ES-I3 (cell line): Measurements from ENCODE around the gene LGALS14.

Experiments used
- H3K36me3 ChIP-seq: 2 replicates; pipeline ENCODE4 v1.6.1; 2013; ENCODE audit warnings: mild to moderate bottlenecking, low read length, control low read depth, moderate library complexity; ENCODE audit not compliant: insufficient read depth
- H3K4me1 ChIP-seq: 2 replicates; pipeline ENCODE4 v1.6.1; 2013; ENCODE audit warnings: mild to moderate bottlenecking, control low read depth, low read length; ENCODE audit not compliant: insufficient read depth
- H3K9ac ChIP-seq: 2 replicates; pipeline ENCODE4 v1.6.1; 2013; ENCODE audit warnings: low read depth, mild to moderate bottlenecking, low read length, moderate library complexity
- H3K9me3 ChIP-seq: 2 replicates; pipeline ENCODE4 v1.6.1; 2013; ENCODE audit warnings: mild to moderate bottlenecking, low read length, moderate library complexity; ENCODE audit not compliant: control insufficient read depth, insufficient read depth

The LGALS14 gene

DNA sequence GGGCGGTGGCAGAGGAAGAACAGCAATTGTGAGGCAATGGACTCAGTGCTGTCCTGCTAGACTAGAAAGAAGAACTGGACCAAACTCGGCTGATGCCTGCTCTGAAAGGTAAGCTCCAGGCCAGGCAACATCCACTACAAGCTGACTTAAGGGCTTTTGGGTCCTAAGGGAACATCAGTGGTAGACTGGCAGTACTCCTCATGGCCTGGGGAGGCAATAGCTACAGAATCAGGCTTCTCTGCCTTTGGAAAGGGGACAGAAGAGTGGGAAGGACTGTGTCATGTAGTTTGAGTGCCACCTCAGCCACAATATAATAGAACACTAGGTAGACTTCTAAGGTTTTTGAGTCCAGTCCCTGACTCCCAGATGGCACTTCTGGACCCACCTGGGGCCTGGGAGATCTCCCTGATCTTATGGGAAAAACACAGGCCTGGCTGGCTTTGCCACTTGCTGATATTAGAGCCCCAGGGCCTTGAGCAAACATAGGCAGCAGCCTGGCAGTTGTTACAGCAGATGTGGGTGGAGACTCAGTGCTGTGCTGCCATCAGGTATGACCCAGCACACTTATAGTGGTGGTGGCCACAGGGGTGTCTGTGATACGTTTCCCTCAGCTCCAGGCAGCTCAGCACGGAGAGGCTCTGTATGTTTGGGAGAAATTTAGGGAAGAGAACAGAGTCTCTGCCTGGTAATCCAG is 42.7 kb downstream of the LGALS14 start:
- no peak overlapping the region for H3K9ac ChIP-seq
- H3K36me3 ChIP-seq: no peaks in the 10 kb centered on the region
- no peaks in the 10 kb centered on the region for H3K4me1 ChIP-seq
- no peaks in the 10 kb centered on the region for H3K9me3 ChIP-seq

DNA sequence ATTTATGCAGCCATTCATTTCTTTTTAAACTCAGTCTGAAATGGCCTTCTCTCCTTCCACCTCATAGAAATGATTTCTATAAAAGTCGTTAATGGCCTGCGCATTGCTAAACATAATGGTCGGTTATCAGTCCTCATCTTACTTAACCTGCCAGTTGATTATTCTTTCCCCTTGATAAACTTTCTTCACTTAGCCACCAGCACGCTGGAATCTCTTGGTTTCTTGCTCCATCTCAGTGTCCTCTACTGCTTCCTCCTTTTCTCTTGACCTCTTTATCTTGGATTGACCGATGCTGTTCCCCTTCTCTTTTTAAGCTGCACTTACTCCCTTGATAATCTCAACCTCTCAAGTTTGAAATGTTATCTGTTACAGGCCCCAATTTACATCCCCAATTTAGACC is 45.7 kb downstream of the LGALS14 start:
- no peaks in the 10 kb centered on the region for H3K36me3 ChIP-seq
- H3K4me1 ChIP-seq: no peaks in the 10 kb centered on the region
- H3K9ac ChIP-seq: no peak overlapping the region
- no peaks in the 10 kb centered on the region for H3K9me3 ChIP-seq

DNA sequence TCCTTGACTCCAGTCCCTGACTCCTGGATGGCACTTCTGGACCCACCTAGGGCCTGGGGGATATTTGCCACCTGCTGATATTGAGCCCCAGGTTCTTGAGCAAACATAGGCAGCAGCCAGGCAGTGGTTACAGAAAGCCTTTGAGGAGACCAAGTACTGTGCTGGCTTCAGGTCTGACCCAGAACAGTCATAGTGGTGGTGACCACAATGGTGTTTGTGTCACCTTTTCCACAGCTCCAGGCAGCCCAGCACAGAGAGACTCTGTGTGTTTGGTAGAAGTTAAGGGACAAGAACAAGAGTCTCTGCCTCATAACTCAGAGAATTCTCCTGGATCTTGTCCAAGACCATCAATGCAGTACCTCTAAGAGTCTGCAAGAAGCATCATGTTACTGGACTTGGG is 48.1 kb downstream of the LGALS14 start:
- no peaks in the 10 kb centered on the region for H3K36me3 ChIP-seq
- H3K9ac ChIP-seq: no peak overlapping the region
- H3K9me3 ChIP-seq: no peaks in the 10 kb centered on the region
- no peaks in the 10 kb centered on the region for H3K4me1 ChIP-seq

DNA sequence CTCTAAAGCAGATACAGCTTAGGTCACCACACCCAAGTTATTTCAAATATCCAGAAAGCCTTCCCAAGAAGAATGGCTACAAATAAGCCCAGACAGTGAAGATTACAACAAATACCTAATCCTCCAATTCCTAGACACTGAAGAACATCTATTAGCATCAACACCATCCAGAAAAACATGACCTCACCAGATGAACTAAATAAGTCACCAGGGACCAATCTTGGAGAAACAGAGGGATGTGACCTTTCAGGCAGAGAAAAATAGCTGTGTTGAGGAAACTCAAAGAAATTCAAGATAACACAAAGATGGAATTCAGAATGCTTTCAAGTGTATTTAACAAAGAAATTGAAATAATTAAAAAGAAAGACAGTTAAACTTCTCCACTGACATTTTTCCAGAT is 48.5 kb downstream of the LGALS14 start:
- H3K4me1 ChIP-seq: no peaks in the 10 kb centered on the region
- H3K9me3 ChIP-seq: no peaks in the 10 kb centered on the region
- no peaks in the 10 kb centered on the region for H3K36me3 ChIP-seq

DNA sequence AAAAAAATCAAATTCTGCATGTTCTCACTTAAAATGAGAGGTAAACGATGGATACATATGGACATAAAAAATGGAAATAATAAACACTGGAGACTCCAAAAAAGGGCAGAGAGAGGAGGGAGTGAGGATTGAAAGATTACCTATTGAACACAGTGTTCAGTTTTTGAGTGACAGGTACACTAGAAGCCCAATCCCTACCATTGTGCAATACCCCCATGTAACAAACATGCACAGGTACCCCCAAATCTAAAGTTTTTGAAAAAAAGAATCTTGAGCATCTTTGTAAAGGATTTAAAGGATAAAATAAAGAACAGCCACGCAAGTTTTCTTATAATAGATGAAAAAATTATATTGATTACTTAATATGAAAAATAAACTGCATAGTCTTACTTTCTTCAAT is 50.3 kb downstream of the LGALS14 start:
- Histone ChIP-seq H3K9ac (no peak overlapping the region), H3K9me3 (no peaks in the 10 kb centered on the region), H3K36me3 (no peaks in the 10 kb centered on the region), H3K4me1 (no peaks in the 10 kb centered on the region)

More for the DNA sequence above, 48.5 kb downstream of the LGALS14 start:
- H3K9ac ChIP-seq: no peak overlapping the region

DNA sequence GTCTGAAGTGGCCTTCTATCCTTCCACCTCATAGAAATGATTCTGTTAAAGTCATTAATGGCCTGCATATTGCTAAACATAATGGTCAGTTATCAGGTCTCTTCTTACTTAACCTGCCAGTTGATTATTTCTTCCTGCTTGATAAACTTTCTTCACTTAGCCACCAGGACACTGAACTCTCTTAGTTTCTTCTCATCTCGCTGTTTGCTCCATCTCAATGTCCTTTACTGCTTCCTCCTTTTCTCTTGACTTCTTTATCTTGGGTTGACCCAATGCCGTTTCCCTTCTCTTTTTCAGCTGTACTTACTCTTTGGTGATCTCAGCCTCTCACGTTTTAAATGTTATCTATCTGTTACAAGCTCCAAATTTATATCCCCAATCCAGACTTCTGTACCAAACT is 50.7 kb downstream of the LGALS14 start:
- Histone ChIP-seq H3K4me1 (no peaks in the 10 kb centered on the region), H3K9me3 (no peaks in the 10 kb centered on the region), H3K9ac (no peak overlapping the region), H3K36me3 (no peaks in the 10 kb centered on the region)
